HG03045 (cell line): Measurements from ENCODE around the gene IFNA2.
"Not testable (repeated sequence)": the region's sequence is repeated elsewhere in the genome, so short reads cannot be mapped to it uniquely, and the experiment has no call there.

Experiments used
- ATAC-seq: cut with Tn5 transposase; IDR thresholded peaks from one replicate; pipeline ENCODE4 v1.9.1; 2021; ENCODE audit warnings: mild to moderate bottlenecking, moderate library complexity; ENCODE audit not compliant: unreplicated experiment

Gene IFNA2

DNA sequence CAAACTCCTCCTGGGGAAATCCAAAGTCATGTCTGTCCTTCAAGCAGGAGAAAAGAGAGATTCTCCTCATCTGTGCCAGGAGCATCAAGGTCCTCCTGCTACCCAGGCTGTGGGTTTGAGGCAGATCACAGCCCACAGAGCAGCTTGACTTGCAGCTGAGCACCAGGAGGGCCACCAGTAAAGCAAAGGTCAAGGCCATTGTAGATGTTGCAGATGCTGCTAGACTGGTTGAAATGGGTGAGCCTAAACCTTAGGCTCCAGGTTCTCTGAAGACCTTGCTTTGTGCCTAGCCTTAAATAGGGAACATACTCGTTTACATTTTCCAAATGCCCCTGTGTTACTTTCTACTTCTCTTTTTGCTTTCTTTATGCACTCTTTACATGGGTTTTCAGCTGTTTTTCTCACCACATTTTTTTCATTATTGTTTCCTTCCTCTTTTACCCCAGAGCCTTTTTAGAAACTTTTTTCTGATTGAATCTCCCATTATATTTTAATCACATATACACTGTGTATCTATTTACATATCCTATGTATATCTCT is at the start of gene IFNA2:
Gene IFNA2, minus strand, starts transcription at position 268 of the 540 bp plus-strand sequence. Its CDS starts 69 bp downstream, at position 199.
- ATAC-seq = no peak

DNA sequence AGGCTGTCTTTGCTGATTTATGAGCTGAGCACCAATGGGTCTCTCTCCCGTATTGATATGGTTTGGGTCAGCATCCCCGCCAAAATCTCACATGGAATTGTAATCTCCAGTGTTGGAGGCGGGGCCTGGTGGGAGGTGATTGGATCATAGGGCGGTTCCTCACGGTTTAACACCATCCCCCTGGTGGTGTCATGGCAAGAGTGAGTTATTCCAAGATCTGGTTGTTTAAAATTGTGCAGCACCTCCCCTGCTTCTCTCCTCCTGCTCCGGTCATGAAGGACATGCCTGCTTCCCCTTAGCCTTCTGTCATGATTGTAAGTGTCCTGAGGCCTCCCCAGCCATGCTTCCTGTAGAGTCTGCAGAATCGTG is 49.8 kb upstream of the IFNA2 start:
- not testable (repeated sequence) for ATAC-seq

DNA sequence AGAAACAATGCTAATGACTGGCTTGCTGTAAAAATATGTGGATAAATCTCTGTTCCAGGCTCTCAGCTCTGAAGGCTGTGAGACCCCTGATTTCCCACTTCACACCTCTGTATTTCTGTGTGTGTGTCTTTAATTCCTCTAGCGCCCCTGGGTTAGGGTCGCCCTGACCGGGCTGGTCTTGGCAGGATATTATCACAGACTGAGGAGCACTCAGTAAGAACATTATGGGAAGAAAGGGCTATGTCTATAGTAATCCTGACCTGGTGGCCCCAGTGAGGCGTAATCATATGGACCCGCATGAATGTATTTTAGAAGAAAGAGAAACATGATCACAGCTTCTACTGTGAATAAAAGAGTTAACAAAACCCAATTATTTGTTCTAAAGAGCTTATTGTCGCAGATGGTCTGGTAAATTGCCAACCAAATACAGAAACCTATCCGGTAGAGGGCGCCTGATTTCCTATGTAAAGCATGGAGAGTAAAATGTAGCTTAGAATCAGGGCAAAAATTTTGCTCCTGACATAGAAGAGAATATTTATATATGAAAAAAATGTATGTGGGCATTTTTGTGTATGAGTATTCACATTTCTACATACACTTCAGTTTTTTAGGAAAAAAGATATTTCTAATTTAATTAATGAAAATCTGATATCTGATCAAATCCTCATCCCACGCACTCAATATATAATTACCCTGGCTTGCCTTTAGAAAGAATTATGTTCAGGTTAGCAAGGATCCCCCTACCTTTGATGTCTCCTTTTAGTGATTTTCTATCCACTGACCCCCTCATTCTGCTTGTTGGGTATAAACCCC is 49.2 kb upstream of the IFNA2 start:
- ATAC-seq = no peak

DNA sequence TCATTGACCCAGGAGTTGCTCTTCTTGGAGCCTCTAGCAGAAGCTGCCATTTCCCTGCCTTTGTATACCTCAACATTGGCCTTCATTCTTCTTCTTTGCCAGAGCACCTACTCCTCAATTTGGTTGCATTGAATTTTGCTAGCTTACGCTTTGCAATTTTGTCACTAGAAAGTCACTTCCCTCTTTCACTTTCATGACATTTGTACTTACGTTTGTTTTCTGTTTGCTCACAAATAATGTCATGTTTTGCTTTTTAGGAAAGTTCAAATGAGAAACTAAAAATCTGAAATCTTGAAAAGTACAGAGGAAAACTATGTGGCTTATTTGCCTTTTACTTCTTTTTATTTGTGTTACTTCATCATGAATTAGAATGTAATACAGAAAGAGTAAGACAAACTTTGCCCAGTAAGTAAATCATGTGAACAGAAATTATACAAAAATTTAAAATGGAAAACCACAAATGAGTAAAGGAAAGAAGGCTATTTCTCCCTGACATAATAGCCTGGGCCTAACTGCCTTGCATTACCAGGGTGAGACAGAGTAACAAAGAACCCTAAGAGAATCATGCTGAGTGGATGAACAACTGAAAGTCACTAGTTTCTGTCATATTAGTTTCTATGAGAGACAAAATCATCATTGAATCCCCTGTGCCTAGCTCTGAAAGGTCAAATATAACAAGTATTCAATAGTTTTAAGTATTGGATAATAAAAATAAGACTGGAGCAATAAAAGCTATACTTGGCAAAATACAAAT is 47.7 kb upstream of the IFNA2 start:
- ATAC-seq = no peak

DNA sequence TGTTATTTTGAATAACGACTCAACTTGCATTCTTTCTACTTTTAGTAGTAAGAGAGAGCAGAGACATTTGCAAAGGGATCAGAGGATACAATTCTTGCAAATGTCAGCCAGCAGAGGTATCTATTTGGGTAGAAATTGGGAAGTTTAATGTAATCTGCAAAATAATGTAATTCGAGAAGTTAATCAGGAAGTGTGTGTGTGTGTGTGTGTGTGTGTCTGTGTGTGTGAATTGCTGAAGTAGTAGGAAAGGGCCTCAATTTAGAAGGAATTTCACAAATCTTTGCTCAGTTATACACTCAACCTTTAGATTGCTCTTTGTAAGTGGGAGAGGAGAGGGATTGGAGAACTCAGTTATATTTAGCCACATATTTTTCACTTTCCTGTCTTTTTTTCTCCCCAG is 44.0 kb upstream of the IFNA2 start:
- no peak for ATAC-seq

DNA sequence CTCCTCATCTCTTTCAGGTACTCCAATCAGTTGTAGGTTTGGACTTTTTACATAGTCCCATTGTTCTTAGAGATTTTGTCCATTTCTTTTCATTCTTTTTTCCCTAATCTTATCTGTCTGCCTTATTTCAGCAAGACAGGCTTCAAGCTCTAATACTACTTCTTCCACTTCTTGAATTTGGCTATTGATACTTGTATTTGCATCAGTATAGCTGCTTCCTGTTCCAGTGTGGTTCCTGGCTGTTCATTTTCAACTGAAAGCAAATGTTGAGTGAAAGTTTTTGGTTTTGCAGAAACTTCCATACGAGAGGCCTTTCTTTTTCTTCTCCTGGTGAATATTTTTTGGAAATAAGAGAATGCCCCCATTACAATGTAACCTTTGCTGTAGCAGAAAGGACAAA is 43.0 kb upstream of the IFNA2 start:
- no peak for ATAC-seq

DNA sequence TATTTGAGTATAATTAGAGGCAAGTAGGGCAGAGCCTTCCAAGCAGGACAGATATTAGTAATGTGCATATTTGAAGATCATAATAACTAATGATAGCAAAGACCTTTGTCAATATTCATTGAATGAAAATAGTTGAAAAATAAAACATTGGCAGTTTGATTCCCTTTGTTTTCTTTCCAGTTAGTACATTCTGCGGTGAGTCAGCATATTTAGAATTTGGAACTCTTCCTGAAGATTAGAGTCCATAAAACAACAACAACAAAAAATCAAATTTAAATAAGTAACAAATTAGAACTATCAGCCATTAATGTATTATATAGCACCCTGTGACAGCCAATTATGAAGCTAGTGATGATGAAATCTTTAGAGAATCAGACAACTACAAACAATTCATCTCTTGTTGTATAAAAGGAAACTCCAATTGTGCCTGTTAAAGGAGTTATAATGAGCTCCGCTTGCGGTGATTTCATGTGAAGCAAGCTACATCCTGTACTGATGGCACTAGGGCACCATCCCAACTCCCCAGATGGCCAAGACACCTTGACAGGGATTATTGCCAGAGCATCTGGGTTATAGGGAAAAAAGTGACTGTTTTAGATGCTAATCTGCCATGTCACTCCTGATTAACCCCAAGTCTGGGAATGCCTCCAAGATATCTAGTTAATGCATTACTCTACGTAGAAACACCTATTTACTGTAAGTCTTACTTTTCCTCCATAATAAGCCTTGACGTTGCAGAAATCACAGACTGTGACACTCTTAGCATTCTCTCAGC is 30.5 kb upstream of the IFNA2 start:
- ATAC-seq = no peak

DNA sequence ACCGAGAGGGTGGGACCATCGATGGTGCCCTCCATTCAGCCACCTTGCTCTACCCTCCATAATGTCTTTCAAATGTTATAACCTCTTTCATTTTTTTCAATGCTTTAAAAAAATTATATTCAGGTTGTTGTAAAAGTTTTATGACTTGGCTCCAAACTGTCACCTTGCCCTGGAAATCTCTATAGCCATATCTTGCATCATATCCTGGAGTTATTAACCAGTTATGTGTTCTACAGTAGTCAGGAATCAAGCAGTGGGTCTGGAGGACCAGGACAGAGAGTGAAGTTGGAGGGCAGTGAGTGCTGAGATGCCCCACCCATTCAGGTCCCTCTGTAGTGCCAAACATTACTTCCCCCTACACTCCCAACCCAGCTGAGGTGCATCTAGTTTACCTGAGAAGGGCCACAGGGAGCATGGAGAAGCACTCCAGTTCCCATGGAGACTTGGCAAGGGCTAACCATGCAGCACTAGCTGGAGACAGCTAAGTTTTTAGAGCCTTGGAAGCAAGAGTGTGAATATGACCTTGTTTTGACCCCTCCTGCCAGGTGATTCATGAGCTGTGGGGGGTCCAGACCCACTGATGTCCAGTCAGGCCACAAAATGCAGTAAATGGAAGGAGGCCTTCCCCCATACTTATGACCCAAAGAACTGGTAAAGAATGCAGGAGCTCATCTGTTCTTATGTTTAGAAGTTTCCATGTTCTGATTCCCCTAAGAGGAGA is 29.2 kb upstream of the IFNA2 start:
- no peak for ATAC-seq

DNA sequence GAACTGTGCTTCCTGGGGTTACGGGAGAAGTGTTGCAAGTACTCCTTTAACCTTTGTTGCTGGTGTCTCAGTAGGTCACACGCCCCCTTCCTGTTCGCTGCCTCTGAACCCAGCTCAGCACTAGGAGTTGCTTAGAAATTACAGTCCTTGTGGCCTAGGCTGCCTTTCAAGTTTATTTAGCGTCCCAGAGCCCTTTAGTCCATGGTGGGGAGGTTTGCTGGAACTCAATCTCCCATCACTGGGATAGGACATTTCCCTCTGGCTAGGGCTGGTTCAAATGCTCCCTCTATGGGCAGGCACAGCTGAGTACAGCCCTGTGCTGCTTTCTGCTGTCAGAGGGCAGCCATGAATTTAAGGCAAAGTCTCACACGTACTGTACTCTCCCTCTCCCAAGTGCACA is 28.4 kb upstream of the IFNA2 start:
- ATAC-seq = no peak

DNA sequence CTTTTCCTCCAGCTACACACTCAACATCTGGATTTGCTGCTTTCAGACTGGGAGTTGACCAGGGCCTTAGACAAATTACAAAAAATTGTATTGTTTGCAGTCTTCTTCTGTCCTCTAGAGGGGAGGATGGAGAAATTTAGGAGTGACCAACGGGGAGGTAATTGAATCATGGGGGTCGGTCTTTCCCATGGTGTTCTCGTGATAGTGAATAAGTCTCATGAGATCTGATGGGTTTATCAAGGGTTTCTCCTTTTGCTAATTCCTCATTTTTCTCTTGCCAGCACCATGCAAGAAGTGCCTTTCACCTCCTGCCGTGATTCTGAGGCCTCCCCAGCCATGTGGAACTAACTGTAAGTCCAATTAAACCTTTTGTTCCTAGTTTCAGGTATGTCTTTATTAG is 28.0 kb upstream of the IFNA2 start:
- no peak for ATAC-seq

DNA sequence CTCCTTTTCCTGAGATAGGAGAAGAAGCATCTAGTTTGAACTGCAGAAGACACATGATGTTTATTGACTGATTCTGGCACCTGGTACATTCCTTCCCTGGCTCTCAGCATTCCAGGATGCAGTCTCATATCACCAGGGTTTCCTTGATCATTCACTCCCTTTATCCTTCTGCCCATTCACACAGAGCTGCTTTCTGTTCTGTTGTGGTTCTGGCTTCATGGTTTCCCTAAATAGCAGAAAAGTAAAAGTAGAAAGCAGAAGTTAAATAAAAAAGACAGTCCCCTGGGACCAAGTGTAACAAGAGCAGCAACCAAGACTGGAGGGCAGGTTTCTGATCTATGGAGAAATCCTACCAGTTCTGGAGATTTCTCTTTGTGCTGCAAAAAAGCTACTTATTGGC is 26.9 kb upstream of the IFNA2 start:
- no peak for ATAC-seq

DNA sequence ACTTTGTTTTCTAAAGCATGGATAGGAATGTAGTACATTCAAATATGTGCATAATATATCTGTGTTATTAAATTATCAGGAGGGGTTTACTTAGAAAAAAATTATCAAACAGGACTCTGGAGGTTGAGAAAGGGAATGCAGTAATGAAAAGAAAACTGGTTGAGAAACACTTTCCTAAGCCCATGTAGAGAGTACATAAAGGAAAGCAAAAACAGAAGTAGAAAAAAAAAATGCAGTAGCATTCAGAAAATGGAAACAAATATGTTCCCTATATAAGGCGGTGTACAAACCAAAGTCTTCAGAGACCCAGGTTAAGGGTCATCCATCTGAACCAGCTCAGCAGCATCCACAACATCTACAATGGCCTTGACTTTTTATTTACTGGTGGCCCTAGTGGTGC is 23.6 kb upstream of the IFNA2 start, which contains the start of gene IFNA8:
Gene IFNA8, plus strand, starts transcription at position 301 of the 400 bp plus-strand sequence. Its CDS starts 60 bp downstream, at position 361.
- no peak for ATAC-seq

DNA sequence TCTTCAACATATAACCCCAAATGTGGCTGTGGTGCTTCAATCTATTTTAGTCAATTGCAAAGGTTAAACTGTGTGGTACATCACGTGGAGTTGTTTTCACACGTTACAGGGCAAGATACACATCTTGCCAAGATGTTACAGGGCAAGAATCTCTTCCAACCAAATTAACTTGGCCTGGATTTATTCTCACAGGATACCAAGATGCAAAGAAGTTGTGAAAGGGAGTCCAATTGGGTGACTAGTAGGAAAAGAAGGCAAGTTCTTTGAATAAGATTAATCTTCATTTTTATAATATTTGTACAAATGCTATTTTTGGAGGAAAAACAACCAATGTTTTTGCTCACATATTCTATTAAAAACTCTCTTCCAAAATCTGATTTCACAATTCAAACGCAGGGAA is 18.9 kb upstream of the IFNA2 start:
- ATAC-seq = no peak

DNA sequence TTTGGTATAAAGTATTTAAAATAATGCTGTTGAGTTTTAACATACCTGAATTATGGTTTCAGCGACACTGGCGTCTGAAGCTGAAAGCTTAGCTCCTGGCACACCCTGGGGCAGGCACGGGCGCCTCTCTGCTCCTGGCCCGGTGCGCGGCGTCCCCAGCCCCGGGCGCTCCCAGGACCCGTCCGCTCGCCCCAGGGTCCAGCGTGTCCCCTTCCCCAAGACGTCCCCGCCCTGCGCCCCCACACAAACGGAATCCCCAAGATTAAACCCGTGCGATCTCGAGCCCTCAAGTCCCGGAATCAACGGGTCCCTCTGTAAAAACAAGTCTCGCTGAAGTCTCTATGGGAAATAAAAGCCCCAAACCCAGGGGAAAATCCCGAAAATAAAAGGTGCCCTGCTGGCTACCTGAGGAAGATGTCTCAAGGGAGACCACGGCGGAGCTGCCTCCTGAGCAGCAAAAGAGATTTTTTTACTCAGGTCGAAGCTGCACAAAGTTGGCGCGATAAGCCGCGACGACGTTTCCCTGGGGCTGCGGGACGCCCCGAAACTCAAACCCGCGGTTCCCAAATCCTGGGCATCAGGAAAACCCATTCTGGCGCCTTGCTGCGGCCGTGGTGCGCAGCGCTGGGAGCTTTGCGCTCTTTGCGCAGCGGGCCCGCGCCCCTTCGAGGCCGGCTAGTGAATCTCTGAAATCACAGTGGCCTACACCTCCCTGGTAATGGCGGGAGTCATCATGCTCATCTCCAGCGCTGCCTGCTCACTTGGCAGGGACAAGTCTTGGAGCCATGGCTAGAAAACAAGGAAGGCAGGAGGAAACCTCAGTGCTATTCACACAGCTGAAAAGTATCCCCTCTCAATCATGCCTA is 17.4 kb upstream of the IFNA2 start:
- no peak for ATAC-seq

DNA sequence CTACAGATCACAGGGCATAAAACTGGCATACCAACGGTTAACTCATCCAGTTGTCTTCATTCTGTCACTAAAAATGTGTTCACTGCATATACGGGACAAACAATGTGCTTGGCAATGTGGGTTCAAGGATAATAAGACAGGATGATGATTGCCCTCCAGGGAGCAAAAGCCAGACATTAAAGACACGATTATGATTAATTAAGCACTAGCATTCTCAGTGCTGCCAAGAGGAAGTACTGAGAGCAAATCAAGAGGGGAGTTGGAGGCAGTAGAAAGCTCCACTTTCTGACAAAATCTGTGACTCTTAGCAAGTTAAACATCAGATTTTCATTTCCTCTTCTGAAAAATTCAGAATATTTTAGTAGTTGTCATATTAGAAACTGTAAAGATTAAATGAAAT is 14.8 kb upstream of the IFNA2 start:
- no peak for ATAC-seq

DNA sequence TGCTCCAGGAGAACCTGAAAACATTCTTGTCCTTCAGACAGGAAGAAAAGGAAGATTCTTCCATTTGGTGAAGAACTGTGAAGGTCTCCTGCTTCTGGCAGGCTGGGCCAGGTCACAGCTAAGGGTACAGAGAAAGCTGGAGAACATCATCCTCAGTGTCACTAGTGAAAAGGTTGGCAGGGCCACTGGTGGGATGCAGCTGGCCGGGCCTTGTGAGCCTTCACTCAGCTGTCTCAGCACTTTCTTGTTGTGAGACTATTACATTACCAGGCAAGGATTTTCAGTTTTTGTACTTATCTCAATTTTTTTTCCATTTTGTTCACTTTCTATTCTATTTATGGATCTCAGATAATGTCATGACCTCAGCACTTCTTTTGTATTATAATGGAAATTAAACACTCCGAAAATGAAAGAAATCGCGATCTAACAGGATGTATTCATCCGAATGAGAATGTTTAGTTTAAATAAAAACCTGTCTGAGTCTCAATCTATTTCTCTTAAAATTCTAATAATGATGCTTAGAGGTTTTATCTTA is 13.8 kb upstream of the IFNA2 start:
- ATAC-seq = no peak

DNA sequence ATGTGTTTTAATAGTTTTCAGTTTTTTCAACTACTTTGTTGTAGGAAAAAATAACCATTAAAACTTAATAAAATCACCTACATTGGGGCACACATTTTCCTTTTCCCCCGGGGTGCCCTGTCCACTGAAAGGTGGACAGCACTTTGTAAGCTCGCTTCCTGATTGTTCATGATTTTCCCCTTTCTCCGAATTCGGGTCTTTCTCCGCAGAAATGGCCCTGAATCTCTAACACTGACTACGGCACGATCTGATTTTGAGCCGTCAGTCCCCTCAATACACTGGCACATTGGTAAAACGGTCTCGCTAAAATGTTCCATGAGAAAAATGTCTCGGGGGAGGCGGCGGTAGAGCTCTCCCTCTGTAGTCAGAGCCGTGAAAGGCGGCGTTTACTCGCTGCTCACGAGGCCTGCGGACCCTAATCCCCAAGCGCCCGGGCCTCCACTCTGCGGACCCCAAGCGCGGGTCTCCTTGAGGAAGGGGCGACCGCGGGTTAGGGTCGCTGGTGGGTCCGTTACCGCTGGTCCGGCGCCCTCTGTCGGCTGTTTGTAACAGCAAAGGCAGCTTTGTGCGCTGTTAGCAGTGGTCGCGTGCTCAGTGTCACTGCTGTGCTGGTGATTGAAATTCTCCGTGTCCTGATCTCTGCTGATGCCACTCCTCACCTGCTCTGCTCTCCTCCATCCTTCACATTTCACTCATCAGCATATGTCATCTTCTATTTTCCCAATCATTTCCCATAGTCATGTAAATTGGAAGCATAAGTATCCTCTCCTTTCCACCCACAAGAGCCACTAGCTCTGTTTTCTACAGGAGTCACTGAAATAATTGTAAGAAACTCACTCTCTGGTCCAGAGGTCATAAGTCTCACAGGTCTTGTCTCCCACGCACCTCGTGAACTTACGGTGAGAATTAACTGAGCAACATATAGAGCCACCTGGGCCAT is 10.8 kb upstream of the IFNA2 start:
- ATAC-seq = peak; percentile 84

DNA sequence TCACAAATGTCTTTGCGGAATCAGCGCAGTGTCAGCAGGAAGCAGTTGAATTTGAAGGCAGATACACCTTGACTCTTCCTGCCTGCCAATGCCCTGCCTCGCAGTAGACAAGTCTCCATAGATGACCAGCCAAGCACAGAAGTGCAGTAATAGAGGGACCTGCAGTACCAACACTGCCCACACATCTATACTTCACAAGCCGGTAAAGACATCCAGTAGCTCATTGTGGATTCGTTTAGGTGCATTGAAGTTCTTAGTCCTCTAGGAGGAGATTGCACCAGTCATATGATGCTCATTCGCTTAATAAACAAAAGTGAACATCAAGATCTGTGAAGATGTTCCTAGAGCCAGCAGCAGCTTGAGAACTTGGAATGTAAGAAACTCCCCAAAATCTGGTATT is 7.1 kb upstream of the IFNA2 start:
- peak; percentile 81 for ATAC-seq
